ENCODE data around the gene CLCA2. TPM values are rescaled to one million over a fixed set of nuclear protein-coding genes. Genes with fewer than 3 reads are reported as not detected.

Gene CLCA2
- polyA plus RNA-seq, 1 donor (not counting 4 experiments of a cell fraction or from before 2014, with no cell fraction given), result 407 TPM

GRCh38 chr1:86471291-86471690 lies 47.3 kb downstream of the CLCA2 start:
- Histone ChIP-seq H3K9ac (ENCODE audit: control insufficient read depth, extremely low read depth, insufficient read depth, low read length) (no peak overlapping the region), H3K27ac (ENCODE audit: control insufficient read depth, insufficient read depth, low read length) (no peak overlapping the region), H3K36me3 (ENCODE audit: control insufficient read depth in 2 of 2, extremely low read depth in 1 of 2, insufficient read depth in 2 of 2, low read length in 2 of 2) (no peaks in the 10 kb centered on the region), H3K9me1 (ENCODE audit: control insufficient read depth, extremely low read depth, insufficient read depth, low read length) (no peaks in the 10 kb centered on the region), H3K4me1 (ENCODE audit: control insufficient read depth, extremely low read depth, insufficient read depth, low read length) (no peaks in the 10 kb centered on the region), H3K9me3 (ENCODE audit: control insufficient read depth, low read depth, low read length) (no peaks in the 10 kb centered on the region), H3K4me2 (ENCODE audit: control insufficient read depth, extremely low read depth, insufficient read depth, low read depth, low read length) (no peak overlapping the region), H3K27me3 (ENCODE audit: control insufficient read depth, extremely low read depth, insufficient read depth, low read length) (no peaks in the 10 kb centered on the region), H3K79me2 (ENCODE audit: control insufficient read depth, insufficient read depth, low read length) (no peaks in the 10 kb centered on the region), H4K20me1 (ENCODE audit: control insufficient read depth, extremely low read depth, insufficient read depth, low read length) (no peaks in the 10 kb centered on the region), H3K4me3 (ENCODE audit: control insufficient read depth in 2 of 3, extremely low read depth in 1 of 3, insufficient read depth in 2 of 3, low read depth in 1 of 3, low read length in 3 of 3) (no peak overlapping the region), H2AFZ (ENCODE audit: control insufficient read depth, low read length) (no peak overlapping the region)
- FAIRE-seq, result no peak
- no peak for DNase-seq (ENCODE audit: low read depth, low spot score)
- no peak for TF ChIP-seq CTCF (optimal IDR thresholded peaks at IDR 0.05 in 1 of 3, IDR thresholded peaks at IDR 0.05 in 1 of 3, conservative IDR thresholded peaks at IDR 0.05 in 1 of 3; ENCODE audit: extremely low read depth in 1 of 3, insufficient read depth in 2 of 3, low read length in 3 of 3)
- TF ChIP-seq EZH2 (IDR thresholded peaks at IDR 0.05; ENCODE audit: low read length), result no peak
- dilution Hi-C loops (cut with MboI; ENCODE audit: extremely low pct_ligation_motif_present, low sequenced_read_pairs), result no loop called here

- Histone ChIP-seq H3K27me3 (ENCODE audit: control insufficient read depth, extremely low read depth, insufficient read depth, low read length) (no peaks in the 10 kb centered on the region), H3K9me3 (ENCODE audit: control insufficient read depth, low read depth, low read length) (no peaks in the 10 kb centered on the region), H3K9ac (ENCODE audit: control insufficient read depth, extremely low read depth, insufficient read depth, low read length) (no peak overlapping the region), H4K20me1 (ENCODE audit: control insufficient read depth, extremely low read depth, insufficient read depth, low read length) (no peaks in the 10 kb centered on the region), H3K79me2 (ENCODE audit: control insufficient read depth, insufficient read depth, low read length) (no peaks in the 10 kb centered on the region), H3K9me1 (ENCODE audit: control insufficient read depth, extremely low read depth, insufficient read depth, low read length) (no peaks in the 10 kb centered on the region), H3K27ac (ENCODE audit: control insufficient read depth, insufficient read depth, low read length) (no peak overlapping the region), H3K36me3 (ENCODE audit: control insufficient read depth in 2 of 2, extremely low read depth in 1 of 2, insufficient read depth in 2 of 2, low read length in 2 of 2) (no peaks in the 10 kb centered on the region), H3K4me2 (ENCODE audit: control insufficient read depth, extremely low read depth, insufficient read depth, low read depth, low read length) (no peak overlapping the region), H3K4me1 (ENCODE audit: control insufficient read depth, extremely low read depth, insufficient read depth, low read length) (no peaks in the 10 kb centered on the region), H2AFZ (ENCODE audit: control insufficient read depth, low read length) (peak overlapping the region; percentile 8), H3K4me3 (ENCODE audit: control insufficient read depth in 2 of 3, extremely low read depth in 1 of 3, insufficient read depth in 2 of 3, low read depth in 1 of 3, low read length in 3 of 3) (no peak overlapping the region)
- dilution Hi-C loops (cut with MboI; ENCODE audit: extremely low pct_ligation_motif_present, low sequenced_read_pairs), result no loop called here
- FAIRE-seq (no peak), DNase-seq (ENCODE audit: low read depth, low spot score) (no peak)
- TF ChIP-seq EZH2 (IDR thresholded peaks at IDR 0.05; ENCODE audit: low read length) (no peak), CTCF (optimal IDR thresholded peaks at IDR 0.05 in 1 of 3, IDR thresholded peaks at IDR 0.05 in 1 of 3, conservative IDR thresholded peaks at IDR 0.05 in 1 of 3; ENCODE audit: extremely low read depth in 1 of 3, insufficient read depth in 2 of 3, low read length in 3 of 3) (no peak)
These were observed 48.2 kb downstream of the CLCA2 start for GRCh38 chr1:86472152-86472551.

Data from keratinocyte (primary cell).